Measurements from ENCODE around the gene FRAS1.
"Not testable (repeated sequence)": the region's sequence is repeated elsewhere in the genome, so short reads cannot be mapped to it uniquely, and the experiment has no call there.

Gene FRAS1

GRCh38 chr4:78091534-78091933 lies 34.4 kb downstream of the FRAS1 start:
- no peak for TF ChIP-seq CTCF (conservative IDR thresholded peaks at IDR 0.05; ENCODE audit: low read depth, low read length)

GRCh38 chr4:78092350-78092749 lies 35.2 kb downstream of the FRAS1 start:
- H3K4me3 ChIP-seq (ENCODE audit: low read length); DNase-seq (ENCODE audit: low read depth): not testable (repeated sequence)

More at GRCh38 chr4:78091534-78091933, 34.4 kb downstream of the FRAS1 start:
- DNase-seq (ENCODE audit: low read depth): no peak
- no peak overlapping the region for H3K4me3 ChIP-seq (ENCODE audit: low read length)

- H3K4me3 ChIP-seq (ENCODE audit: low read length): no peak overlapping the region
- no peak for TF ChIP-seq CTCF (conservative IDR thresholded peaks at IDR 0.05; ENCODE audit: low read depth, low read length)
- DNase-seq (ENCODE audit: low read depth): no peak
Observed at GRCh38 chr4:78092850-78093249, 35.7 kb downstream of the FRAS1 start.

- no peak overlapping the region for H3K4me3 ChIP-seq (ENCODE audit: low read length)
- no peak for DNase-seq (ENCODE audit: low read depth)
- no peak for TF ChIP-seq CTCF (conservative IDR thresholded peaks at IDR 0.05; ENCODE audit: low read depth, low read length)
Observed at GRCh38 chr4:78095081-78095480, 38.0 kb downstream of the FRAS1 start.

GRCh38 chr4:78099058-78099457 lies 41.9 kb downstream of the FRAS1 start:
- no peak overlapping the region for H3K4me3 ChIP-seq (ENCODE audit: low read length)
- no peak for DNase-seq (ENCODE audit: low read depth)
- TF ChIP-seq CTCF (conservative IDR thresholded peaks at IDR 0.05; ENCODE audit: low read depth, low read length): no peak

GRCh38 chr4:78100060-78100459 lies 42.9 kb downstream of the FRAS1 start:
- DNase-seq (ENCODE audit: low read depth): no peak
- no peak for TF ChIP-seq CTCF (conservative IDR thresholded peaks at IDR 0.05; ENCODE audit: low read depth, low read length)
- H3K4me3 ChIP-seq (ENCODE audit: low read length): no peak overlapping the region

GRCh38 chr4:78119698-78120097 lies 62.6 kb downstream of the FRAS1 start:
- H3K4me3 ChIP-seq (ENCODE audit: low read length): no peak overlapping the region
- DNase-seq (ENCODE audit: low read depth): no peak
- no peak for TF ChIP-seq CTCF (conservative IDR thresholded peaks at IDR 0.05; ENCODE audit: low read depth, low read length)
